Epithelial cell of esophagus (primary cell): ENCODE measurements around the gene TUBGCP3.

Source experiments
- DNase-seq: peaks from one replicate; pipeline ENCODE4 v3.0.0; 2010; ENCODE audit warnings: low read depth
- H3K4me3 ChIP-seq: 2 replicates; pipeline ENCODE4 v1.5.1; 2011; ENCODE audit warnings: mild to moderate bottlenecking, low read length, control low read depth
- TF ChIP-seq, protein P1 (sequence below): IDR thresholded peaks from 2 replicates; pipeline ENCODE4 v1.5.1; 2011; ENCODE audit warnings: low read depth, mild to moderate bottlenecking, low read length, control low read depth, inconsistent platforms; ENCODE audit not compliant: insufficient read depth; ENCODE audit errors: missing control alignments

Gene TUBGCP3

DNA sequence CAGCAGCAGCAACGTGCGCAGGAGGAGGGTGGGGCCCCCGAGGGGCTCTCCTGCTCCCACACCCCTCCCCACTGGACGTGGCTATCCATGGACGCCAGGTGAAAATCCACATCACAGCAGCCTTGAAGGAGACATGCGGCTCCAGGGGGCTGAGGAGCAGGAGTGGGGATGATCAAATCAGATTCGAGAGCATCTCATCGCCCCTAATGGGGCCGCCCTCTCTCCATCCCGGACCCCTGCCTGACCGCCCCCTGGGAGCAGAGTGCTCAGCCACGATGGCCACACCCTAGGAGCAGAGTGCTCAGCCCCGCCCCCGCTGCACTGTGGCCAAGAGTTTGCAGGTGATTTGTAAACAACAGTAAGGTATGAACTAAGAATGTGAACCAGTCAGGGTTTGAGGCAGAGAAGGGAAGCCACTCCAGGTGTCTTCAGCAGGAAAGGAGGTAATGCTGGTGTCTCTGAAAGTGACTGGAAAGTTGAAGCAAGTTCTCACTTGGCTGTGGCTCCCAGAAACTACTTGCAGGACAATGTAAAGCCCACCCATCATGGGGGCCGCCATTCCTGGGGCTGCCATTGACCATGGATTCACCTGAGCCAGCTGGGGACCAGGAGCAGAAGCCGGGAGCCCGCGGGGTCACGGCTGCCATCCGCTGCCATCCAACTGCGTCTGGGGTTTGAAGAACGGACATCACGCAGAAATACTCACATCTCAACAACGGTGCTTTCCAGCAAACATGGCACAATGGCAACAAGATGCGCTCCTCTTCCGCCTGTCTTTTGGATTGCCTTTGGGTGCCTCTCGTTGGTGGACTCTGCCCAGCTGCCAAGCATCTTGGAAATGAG, 140.0 kb downstream of the TUBGCP3 start:
- no peak for DNase-seq
- H3K4me3 ChIP-seq = no peak overlapping the region
- TF ChIP-seq, protein P1, sequence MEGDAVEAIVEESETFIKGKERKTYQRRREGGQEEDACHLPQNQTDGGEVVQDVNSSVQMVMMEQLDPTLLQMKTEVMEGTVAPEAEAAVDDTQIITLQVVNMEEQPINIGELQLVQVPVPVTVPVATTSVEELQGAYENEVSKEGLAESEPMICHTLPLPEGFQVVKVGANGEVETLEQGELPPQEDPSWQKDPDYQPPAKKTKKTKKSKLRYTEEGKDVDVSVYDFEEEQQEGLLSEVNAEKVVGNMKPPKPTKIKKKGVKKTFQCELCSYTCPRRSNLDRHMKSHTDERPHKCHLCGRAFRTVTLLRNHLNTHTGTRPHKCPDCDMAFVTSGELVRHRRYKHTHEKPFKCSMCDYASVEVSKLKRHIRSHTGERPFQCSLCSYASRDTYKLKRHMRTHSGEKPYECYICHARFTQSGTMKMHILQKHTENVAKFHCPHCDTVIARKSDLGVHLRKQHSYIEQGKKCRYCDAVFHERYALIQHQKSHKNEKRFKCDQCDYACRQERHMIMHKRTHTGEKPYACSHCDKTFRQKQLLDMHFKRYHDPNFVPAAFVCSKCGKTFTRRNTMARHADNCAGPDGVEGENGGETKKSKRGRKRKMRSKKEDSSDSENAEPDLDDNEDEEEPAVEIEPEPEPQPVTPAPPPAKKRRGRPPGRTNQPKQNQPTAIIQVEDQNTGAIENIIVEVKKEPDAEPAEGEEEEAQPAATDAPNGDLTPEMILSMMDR = no peak

DNA sequence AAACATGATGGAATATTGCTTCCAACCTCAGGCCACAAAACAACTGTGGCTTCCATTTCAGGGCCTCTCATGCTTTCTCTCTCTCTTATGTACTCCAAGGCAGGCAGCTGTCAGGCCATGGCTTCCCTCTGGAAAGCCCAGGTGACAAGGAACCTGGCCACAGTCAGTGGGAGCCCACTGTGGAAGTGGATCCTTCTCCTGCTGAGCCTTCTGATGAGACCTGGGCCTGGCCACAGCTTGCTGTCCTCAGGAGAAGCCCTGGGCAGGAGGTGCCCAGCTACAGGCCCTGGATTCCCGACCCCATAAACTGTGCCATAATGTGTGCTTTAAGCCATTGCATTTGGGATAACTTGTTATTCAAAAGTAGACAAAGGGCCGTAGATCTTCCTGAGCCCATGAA, 140.6 kb downstream of the TUBGCP3 start:
- no peak overlapping the region for H3K4me3 ChIP-seq
- DNase-seq = no peak
- TF ChIP-seq, protein P1 = no peak

DNA sequence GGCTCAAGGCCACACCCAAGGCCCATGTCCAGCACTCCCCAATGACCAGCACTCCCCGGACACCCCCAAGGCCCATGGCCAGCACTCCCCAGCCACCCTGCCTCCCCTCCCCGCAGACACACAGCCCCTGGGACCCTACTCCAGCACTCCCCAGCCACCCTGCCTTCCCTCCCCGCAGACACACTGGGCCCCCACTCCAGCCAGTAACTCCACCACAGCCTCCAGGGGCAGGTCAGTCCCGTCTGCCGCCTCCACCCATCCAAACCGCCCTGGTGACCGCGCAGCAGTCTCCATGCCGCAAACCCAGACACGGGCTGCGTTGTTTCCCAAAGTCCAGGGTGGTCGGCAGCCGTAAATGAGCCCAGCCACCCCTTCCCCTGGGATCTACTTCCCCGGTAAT, 141.1 kb downstream of the TUBGCP3 start:
- no peak overlapping the region for H3K4me3 ChIP-seq
- TF ChIP-seq, protein P1 = no peak
- no peak for DNase-seq

DNA sequence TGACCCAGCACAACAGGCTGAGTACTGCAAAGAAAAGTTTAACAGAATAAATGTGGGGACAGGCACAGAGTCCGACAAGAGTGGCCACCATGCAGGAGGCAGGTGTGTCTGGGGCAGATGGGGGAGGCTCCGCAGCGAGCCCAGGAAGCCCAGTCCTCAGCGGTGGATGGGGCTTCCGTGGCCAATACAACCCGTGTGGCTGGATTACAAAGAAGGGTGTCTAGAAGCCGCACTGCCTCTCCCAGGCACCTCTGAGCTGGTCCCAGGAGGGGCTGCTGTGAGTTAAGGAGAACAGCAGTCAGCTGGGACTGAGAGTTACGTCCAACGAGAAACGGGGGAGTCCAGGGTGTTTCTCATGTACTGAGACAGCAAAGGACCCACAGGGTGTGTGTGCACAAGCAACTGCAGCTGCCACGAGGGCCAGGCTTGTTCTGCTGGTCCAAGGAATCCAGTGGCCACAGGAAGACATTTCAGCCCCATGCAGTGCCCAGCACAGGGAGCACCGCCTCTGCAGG, 141.5 kb downstream of the TUBGCP3 start:
- TF ChIP-seq, protein P1 = no peak
- no peak overlapping the region for H3K4me3 ChIP-seq
- DNase-seq = no peak

DNA sequence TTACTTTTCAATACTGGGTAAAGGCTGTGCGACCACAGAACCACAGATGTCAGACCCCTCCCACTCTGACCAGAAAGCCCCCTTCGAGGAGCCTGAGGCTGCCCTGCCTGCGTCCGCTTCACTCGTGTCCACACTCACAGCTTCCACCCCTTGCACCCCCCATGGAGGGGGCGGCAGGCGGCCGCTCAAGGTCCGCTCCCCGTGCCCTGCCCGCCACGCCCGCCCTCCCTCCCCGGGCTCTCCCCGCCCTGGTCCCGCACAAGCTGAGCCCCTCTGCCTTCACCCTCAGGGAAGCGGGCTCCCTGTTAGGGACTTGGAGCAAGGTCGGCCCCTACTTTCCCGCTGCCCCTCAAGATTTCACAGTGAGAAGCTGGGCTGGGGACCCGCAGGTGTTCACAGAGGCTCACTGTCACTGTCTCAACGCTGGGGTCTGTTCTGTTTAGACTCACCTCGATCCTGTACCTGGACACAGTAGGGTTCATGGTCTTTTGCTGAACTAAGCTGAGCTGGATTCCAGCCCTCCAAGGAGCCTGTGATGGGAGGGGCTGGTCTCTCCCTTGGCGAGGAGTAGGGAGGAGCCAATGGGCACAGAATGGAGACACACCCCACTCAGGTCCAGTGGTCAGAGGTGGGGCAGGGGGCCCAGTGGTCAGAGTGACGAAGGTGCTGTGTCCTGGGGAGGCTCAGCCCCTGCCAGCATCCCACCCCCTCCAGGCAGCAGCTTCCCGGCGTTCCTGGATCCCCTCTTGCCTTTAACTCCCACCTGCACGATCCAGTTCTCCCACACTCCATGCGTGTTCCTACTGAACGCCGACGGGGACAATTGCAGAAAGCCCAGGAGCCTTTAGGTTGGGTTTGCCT, 142.3 kb downstream of the TUBGCP3 start:
- TF ChIP-seq, protein P1 = no peak
- no peak for DNase-seq
- no peak overlapping the region for H3K4me3 ChIP-seq

DNA sequence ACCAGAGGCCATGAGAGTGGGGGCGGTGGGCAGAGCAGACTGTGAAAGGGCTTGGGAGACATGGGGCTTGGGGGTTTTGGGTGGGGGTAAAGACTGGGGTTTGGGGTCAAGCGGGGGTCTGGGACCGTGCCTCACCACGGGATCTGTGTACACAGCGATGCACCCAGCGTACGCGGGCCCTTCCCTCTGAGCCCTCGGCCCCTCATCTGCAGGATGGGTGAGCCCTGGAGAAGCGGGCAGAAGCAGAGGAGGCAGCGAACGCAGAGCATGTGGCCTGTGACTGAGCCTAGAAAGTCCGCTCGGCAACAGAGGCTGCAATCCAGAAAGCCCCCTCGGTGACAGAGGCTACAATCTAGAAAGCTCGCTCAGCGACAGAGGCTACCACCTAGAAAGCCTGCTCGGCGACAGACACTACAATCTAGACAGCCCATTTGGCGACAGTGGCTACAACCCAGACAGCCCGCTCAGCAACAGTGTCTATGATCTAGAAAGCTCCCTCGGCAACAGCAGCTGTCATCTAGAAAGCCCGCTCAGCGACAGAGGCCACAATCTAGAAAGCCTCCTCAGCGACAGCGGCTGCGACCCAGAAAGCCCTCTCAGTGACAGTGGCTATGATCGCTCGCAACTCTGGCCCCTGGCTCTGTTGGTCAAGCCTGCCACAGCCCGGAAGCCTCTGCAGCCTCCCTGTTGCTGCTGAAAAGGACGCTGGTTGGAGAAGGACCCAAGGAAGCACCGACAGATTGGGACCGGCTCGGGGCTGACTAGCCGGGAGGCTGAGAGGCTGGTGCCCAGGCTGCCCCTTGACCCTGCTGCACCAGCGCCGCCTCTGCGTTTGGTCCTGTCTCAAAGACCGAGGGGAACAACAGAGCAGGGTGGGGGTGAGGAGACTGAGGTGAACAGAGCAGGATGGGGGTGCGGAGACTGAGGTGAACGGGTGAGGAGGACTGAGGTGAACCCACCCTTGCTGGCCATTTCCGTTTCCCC, 143.2 kb downstream of the TUBGCP3 start:
- DNase-seq = no peak
- H3K4me3 ChIP-seq = no peak overlapping the region
- TF ChIP-seq, protein P1 = no peak
